ENCODE data around the gene FCHSD2.

The FCHSD2 gene

GRCh38 chr11:73189723-73190556 lies 47.8 kb upstream of the FCHSD2 start:
- H3K4me3 ChIP-seq (ENCODE audit: low read depth, low read length) = no peak overlapping the region
- no peak overlapping the region for H3K27ac ChIP-seq (ENCODE audit: extremely low read depth, low read depth, low read length)
- H3K9me3 ChIP-seq (ENCODE audit: control insufficient read depth, insufficient read depth, low read depth, low read length) = no peaks in the 10 kb centered on the region
- TF ChIP-seq ZNF292 (tag by site-specific recombination; IDR thresholded peaks at IDR 0.05; ENCODE audit: borderline replicate concordance, low read depth) (no peak), HOXC10 (CRISPR knock-in tag; IDR thresholded peaks at IDR 0.05) (no peak), PRDM2 (tag by site-specific recombination; IDR thresholded peaks at IDR 0.05; ENCODE audit: borderline replicate concordance) (no peak), ZNF175 (tag by site-specific recombination; IDR thresholded peaks at IDR 0.05) (no peak), SCRT2 (tag by site-specific recombination; IDR thresholded peaks at IDR 0.05) (no peak), ZNF623 (tag by site-specific recombination; IDR thresholded peaks at IDR 0.05) (no peak), HIC1 (tag by site-specific recombination; IDR thresholded peaks at IDR 0.05) (no peak), ZNF223 (tag by site-specific recombination; IDR thresholded peaks at IDR 0.05) (no peak), BCL11A (tag by site-specific recombination; IDR thresholded peaks at IDR 0.05; ENCODE audit: low read depth) (no peak), ZNF24 (tag by site-specific recombination; IDR thresholded peaks at IDR 0.05) (no peak), ZBTB44 (tag by site-specific recombination; IDR thresholded peaks at IDR 0.05) (no peak), ZBTB7A (tag by site-specific recombination; IDR thresholded peaks at IDR 0.05; ENCODE audit: low read depth) (no peak), ZNF76 (tag by site-specific recombination; IDR thresholded peaks at IDR 0.05; ENCODE audit: borderline replicate concordance, low read depth) (no peak), ZNF423 (tag by site-specific recombination; IDR thresholded peaks at IDR 0.05) (no peak), ZNF184 (tag by site-specific recombination; IDR thresholded peaks at IDR 0.05) (no peak), ZNF488 (tag by site-specific recombination; IDR thresholded peaks at IDR 0.05) (no peak), ZNF548 (tag by site-specific recombination; IDR thresholded peaks at IDR 0.05) (no peak)
- ChIA-PET CTCF (interaction anchor here (0.6 to 1.0 kb wide), 3 partner anchors 47 to 581 kb away, joined by 3 to 4 read pairs (median 3); no protein-coding TSS in a partner anchor), POLR2A (no interaction called here)
- no peaks in the 10 kb centered on the region for H3K36me3 ChIP-seq (ENCODE audit: control insufficient read depth in 2 of 2, insufficient read depth in 1 of 2, low read length in 2 of 2)
- H3K4me1 ChIP-seq (ENCODE audit: control insufficient read depth, insufficient read depth, low read length) = no peaks in the 10 kb centered on the region

All from HEK293 (cell line).